ENCODE data around the gene PIK3CB. TPM values are rescaled to one million over a fixed set of nuclear protein-coding genes. Genes with fewer than 3 reads are reported as not detected.
"Not testable (repeated sequence)": the region's sequence is repeated elsewhere in the genome, so short reads cannot be mapped to it uniquely, and the experiment has no call there.

Gene PIK3CB
- total RNA-seq, 1 experiment from 2014 or later: 11.1 TPM

- peak; percentile 76 for DNase-seq (ENCODE audit: low read depth)
Observed at GRCh38 chr3:138608322-138609135, 226.2 kb downstream of the PIK3CB start, which contains the start of gene FAIM. Gene FAIM (plus strand): TSS chr3:138608771. CDS start chr3:138619727, 10,956 bp downstream.

- DNase-seq (ENCODE audit: low read depth): not testable (repeated sequence)
Observed at GRCh38 chr3:138604106-138604595, 230.6 kb downstream of the PIK3CB start.

Other genes starting within 250 kb of the PIK3CB start
- 43.1 and 59.2 TPM in 2 replicates for gene CEP70, start 240.7 kb downstream of the PIK3CB start, total RNA-seq (2014; rRNA removed; shearing (Covaris generic))
- gene FAIM, start 226.2 kb downstream of the PIK3CB start, total RNA-seq (2014; rRNA removed; shearing (Covaris generic)): 47.0 and 48.6 TPM in 2 replicates
- under 0.01 and 0.36 TPM in 2 replicates for gene FOXL2, start 112.2 kb upstream of the PIK3CB start, total RNA-seq (2014; rRNA removed; shearing (Covaris generic))
- under 0.01 TPM in 1 of 2 replicates, not detected in the other for gene FOXL2NB, start 112.3 kb upstream of the PIK3CB start, total RNA-seq (2014; rRNA removed; shearing (Covaris generic))
- not detected in 2 replicates for gene PRR23A, start 171.3 kb upstream of the PIK3CB start, total RNA-seq (2014; rRNA removed; shearing (Covaris generic))
- gene PRR23B, start 186.0 kb upstream of the PIK3CB start, total RNA-seq (2014; rRNA removed; shearing (Covaris generic)): not detected in 2 replicates
- not detected in 2 replicates for gene PRR23C, start 210.0 kb upstream of the PIK3CB start, total RNA-seq (2014; rRNA removed; shearing (Covaris generic))

Data from RPMI7951 (cell line).